Fibroblast of mammary gland (primary cell): ENCODE data around the gene PLCB4.

Source experiments
- DNase-seq: peaks from one replicate; pipeline ENCODE4 v3.0.0-alpha.2; 2010; ENCODE audit warnings: low read depth
- H3K4me3 ChIP-seq: 2 replicates; pipeline ENCODE4 v1.5.1; 2011; ENCODE audit warnings: low read depth, mild to moderate bottlenecking, low read length, moderate library complexity; ENCODE audit not compliant: control insufficient read depth
- TF ChIP-seq, protein P1 (sequence below): conservative IDR thresholded peaks from 2 replicates; pipeline ENCODE4 v1.5.1; 2011; ENCODE audit warnings: low read depth, low read length, inconsistent platforms; ENCODE audit not compliant: control insufficient read depth, insufficient read depth

Gene PLCB4

DNA sequence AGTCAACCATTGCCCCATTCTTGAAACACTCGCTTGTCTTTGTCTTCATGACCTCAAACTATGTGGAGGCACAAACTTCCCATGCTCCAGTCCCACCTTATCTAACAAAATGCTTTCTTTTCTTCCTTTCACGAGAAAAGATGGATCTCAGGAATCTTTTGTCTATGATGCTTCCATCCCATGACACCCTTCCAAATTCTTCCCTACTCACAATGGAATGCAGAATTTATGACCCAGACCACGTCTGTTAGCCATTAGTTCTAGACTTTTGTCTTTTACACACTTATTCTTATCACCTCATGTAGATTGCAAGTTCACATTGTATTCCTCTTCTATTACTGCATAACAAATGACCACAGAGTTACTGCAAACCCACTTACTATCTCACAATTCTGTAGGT, 421.3 kb downstream of the PLCB4 start:
- TF ChIP-seq, protein P1, sequence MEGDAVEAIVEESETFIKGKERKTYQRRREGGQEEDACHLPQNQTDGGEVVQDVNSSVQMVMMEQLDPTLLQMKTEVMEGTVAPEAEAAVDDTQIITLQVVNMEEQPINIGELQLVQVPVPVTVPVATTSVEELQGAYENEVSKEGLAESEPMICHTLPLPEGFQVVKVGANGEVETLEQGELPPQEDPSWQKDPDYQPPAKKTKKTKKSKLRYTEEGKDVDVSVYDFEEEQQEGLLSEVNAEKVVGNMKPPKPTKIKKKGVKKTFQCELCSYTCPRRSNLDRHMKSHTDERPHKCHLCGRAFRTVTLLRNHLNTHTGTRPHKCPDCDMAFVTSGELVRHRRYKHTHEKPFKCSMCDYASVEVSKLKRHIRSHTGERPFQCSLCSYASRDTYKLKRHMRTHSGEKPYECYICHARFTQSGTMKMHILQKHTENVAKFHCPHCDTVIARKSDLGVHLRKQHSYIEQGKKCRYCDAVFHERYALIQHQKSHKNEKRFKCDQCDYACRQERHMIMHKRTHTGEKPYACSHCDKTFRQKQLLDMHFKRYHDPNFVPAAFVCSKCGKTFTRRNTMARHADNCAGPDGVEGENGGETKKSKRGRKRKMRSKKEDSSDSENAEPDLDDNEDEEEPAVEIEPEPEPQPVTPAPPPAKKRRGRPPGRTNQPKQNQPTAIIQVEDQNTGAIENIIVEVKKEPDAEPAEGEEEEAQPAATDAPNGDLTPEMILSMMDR = no peak
- H3K4me3 ChIP-seq = no peak overlapping the region
- no peak for DNase-seq

DNA sequence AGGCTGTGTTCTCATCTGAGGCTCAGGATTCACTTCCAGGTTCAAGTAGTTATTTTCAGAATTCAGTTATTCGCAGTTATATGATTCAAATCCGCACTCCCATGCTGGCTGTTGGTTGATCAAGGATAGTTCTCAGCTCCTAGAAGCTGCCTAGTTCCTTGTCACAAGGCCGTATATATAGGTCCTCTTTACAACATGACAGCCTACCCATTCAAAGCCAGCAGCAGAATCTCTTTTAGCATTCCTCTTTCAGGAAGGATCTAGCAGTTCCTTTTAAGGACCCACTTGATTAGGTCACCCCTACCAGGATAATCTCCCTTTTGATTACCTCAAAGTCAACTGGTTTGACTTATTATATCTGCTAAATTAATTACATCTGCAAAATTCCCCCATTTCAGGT, 421.7 kb downstream of the PLCB4 start:
- DNase-seq = no peak
- TF ChIP-seq, protein P1 = no peak
- no peak overlapping the region for H3K4me3 ChIP-seq

DNA sequence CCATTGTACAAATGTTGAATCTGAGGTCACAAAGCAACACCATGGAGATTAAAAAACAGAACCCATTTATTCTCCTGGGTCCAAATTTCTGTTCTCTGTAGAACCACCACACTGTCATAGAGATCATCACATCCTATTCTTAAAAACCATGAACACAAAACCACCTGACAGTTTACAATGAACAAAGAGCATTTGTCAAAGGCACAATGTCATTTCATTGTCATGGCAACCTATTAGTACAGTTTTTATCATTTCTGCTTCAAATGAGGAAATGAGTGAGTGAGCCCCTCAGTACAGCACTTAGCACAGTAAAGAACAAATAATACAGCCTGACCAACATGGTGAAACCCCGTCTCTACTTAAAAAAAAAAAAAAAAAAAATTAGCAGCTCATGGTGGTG, 422.4 kb downstream of the PLCB4 start:
- no peak overlapping the region for H3K4me3 ChIP-seq
- TF ChIP-seq, protein P1 = no peak
- DNase-seq = no peak

DNA sequence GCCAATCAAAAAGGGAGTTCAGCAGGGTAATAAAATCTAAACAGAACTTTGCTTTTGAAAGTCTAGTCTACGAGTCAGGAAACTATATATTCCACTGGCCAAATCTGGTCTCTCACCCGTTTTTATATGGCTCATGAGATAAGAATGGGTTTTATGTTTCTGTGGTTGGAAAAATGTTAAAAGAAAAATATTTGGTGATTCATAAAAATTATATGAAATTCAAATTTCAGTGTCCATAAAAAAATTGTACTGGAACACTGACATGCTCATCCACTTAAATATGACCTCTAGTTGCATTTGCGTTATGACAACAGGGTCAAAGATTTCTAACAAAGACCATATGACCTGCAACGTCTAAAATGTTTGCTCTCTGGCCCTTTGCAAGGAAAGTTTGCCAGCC, 423.2 kb downstream of the PLCB4 start:
- no peak for DNase-seq
- TF ChIP-seq, protein P1 = no peak
- H3K4me3 ChIP-seq = no peak overlapping the region

DNA sequence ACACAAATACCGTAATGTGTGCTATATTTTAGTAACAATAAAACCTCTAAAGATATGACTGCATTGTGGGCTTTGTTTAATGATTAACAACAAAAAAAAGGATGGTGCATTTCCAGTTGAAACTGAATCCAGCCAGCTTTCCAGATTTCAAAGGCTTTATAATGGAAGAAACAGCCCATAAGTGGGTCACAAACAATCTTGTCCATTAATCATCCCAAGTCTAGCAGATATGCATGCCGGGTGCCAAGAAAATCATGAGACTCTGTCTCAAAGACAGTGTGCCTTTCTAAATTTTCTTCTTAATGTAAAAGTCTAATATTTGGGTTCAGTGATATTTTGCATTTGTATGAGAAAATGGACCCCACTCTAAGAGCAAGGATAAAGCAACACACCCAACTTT, 424.9 kb downstream of the PLCB4 start:
- DNase-seq = no peak
- TF ChIP-seq, protein P1 = no peak
- H3K4me3 ChIP-seq = no peak overlapping the region

DNA sequence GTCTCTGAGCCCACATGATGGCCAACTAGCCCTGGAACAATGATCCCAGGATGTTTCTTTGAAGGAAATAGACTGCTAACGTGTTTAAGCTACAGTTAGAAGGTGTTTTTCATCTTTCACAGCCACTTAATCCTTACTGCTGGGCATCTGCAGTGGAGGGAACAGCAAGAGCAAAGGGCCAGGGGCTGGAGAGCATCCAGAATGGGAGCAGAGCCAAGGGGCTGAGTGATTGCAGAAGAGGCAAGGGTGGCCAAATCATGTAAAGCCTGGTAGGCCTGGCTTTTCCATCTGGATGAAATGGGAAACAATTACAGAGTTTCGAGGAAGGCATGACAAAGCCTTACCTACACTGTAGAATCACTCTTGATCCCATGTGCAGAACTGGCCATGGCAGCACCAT, 426.8 kb downstream of the PLCB4 start:
- H3K4me3 ChIP-seq = no peak overlapping the region
- DNase-seq = no peak
- TF ChIP-seq, protein P1 = no peak

DNA sequence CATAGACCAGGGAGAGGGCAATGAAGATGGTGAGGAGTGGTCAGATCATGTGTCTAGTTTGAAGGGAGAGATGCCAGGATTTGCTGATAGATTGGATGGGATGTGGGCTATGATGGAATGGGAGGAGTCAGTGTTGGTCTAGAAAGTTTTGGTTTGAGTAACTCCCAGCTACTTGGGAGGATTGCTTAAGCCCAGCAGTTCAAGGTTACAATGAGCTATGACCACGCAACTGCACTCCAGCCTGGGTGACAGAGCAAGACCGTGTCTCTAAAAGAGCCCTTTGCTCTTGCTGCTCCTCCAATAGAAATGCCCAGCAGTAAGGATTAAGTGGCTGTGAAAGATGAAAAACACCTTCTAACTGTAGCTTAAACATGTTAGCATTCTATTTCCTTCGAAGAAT, 427.3 kb downstream of the PLCB4 start:
- TF ChIP-seq, protein P1 = no peak
- no peak for DNase-seq
- H3K4me3 ChIP-seq = no peak overlapping the region
